Left lobe of liver (tissue), 2 donors: ENCODE data around the gene ABCA6. TPM values are rescaled to one million over a fixed set of nuclear protein-coding genes. Genes with fewer than 3 reads are reported as not detected.
"Not testable (repeated sequence)": the region's sequence is repeated elsewhere in the genome, so short reads cannot be mapped to it uniquely, and the experiment has no call there.

Source experiments
- ATAC-seq: fragments of 200-7000 bp; cut with Tn5 transposase; one replicate; pipeline ENCODE4 v1.9.1; 2020; ENCODE audit warnings: mild to moderate bottlenecking, moderate library complexity
- DNase-seq: peaks from one replicate; pipeline ENCODE4 v3.0.0-alpha.2; 2020; ENCODE audit warnings: low spot score
- total RNA-seq: library from RNA; stranded (reverse); gene quantifications from one replicate; pipeline ENCODE4 v1.2.1, GENCODE V29; 2021
- donor health status: DM: no; HTN: no; CAD: no; lungs with moderate emphysema.
- donor health status: DM: no; HTN: yes; CAD: no.

The ABCA6 gene
- total RNA-seq, 1 donor from 2014 or later, result 101 TPM

DNA sequence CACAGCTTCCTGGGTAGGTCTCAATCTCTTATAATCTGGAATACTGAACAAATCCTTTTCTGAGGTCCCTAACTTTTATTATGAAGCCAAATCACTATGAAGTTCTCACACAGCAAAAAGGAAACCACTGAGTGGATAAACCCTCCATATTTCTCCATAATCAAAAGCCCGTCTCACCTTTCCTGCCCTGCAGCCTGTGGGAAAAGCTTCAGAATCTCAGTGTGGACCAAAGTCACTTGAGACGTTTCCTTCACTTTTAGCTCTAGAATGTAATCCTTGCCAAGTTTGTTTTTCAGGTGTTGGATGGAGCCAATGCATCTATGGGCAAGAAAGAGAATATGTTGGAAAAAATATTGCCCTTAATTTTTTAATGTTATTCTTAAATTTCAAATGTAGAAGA lies 59.0 kb downstream of the ABCA6 start:
- no peak for ATAC-seq
- no peak for DNase-seq

DNA sequence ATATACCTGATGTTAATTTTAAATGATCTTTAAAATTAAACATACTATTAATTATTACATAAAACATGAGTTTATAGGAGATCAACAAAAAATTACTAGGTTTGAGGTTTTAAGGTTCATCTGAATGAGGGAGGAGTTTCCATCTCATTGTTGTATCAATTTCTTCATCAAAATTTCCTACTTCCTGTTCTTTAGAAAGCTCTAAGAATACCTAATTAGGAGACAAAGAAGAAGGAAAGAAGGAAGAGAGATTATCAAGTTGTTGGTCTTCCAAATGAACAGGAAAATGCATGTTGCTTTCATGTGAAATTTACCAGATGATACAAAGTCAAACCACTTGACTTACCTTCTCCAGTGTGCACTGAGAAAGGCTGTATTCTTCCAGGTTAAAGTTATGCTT lies 62.8 kb downstream of the ABCA6 start:
- ATAC-seq, result no peak
- no peak for DNase-seq

DNA sequence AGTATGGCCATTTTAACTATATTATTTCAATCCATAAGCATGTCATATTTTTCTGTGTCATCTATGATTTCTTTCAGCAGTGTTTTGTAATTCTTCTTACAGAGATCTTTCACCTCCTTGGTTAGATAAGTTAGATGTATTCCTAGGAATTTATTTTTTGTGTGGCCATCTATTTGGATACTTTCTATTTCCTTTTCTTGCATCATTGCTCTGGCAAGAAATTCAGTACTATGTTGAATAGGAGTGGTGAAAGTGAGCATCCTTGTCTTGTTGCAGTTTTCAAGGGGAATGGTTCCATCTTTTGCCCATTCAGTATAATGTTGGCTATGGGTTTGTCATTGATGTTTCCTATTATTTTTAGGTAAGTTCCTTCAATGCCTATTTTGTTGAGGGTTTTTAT lies 65.9 kb downstream of the ABCA6 start:
- DNase-seq (no peak), ATAC-seq (no peak)

DNA sequence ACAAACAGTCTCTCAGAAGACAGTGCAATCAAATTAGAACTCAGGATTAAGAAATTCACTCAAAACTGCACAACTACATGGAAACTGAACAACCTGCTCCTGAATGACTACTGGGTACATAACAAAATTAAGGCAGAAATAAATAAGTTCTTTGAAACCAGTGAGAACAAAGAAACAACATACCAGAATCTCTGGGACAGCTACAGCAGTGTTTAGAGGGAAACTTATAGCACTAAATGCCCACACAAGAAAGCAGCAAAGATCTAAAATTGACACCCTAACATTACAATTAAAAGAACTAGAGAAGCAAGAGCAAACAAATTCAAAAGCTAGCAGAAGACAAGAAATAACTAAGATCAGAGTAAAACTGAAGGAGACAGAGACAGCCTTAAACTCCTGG lies 68.3 kb downstream of the ABCA6 start:
- DNase-seq, ATAC-seq: not testable (repeated sequence)

DNA sequence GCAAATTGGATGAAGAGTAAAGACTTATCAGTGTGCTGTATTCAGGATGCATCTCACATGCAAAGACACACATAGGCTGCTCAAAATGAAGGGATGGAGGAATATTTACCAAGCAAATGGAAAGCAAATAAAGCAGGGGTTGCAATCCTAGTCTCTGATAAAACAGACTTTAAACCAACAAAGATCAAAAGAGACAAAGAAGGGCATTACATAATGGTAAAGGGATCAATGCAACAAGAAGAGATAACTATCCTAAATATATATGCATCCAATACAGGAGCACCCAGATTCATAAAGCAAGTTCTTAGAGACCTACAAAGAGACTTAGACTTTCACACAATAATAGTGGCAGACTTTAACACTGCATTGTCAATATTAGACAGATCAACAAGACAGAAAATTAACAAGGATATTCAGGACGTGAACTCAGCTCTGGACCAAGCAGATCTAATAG lies 68.9 kb downstream of the ABCA6 start:
- not testable (repeated sequence) for ATAC-seq, DNase-seq

DNA sequence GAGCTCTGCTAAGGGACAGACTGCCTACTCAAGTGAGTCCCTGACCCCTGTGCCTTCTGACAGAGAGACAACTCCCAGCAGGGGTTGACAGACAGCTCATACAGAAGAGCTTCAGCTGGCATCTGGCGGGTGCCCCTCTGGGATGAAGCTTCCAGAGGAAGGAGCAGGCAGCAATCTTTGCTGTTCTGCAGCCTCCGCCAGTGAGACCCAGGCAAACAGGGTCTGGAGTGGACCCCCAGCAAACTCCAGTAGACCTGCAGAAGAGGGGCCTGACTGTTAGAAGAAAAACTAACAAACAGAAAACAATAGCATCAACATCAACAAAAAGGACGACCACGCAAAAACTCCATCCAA lies 70.5 kb downstream of the ABCA6 start:
- not testable (repeated sequence) for ATAC-seq, DNase-seq

DNA sequence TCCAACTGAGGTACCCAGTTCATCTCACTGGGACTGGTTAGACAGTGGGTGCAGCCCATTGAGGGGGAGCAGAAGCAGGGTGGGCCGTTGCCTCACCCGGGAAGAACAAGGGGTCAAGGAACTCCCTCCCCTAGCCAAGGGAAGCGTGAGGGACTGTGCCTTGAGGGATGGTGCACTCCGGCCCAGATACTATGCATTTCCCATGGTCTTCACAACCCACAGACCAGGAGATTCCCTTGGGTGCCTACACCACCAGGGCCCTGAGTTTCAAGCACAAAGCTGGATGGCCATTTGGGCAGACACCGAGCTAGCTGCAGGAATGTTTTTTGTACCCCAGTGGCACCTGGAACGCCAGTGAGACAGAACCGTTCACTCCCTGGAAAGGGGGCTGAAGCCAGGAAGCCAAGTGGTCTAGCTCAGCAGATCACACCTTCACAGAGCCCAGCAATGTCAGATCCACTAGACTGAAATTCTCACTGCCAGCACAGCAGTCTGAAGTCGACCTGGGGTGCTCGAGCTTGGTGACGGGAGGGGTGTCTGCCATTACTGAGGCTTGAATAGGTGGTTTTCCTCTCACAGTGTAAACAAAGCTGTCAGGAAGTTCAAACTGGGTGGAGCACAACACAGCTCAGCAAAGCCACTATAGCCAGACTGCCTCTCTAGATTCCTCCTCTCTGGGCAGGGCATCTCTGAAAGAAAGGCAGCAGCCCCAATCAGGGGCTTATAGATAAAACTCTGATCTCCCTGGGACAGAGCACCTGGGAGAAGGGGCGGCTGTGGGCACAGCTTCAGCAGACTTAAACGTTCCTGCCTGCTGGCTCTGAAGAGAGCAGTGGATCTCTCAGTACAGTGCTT lies 71.1 kb downstream of the ABCA6 start:
- peak; percentile 13 for ATAC-seq
- DNase-seq, result not testable (repeated sequence)

DNA sequence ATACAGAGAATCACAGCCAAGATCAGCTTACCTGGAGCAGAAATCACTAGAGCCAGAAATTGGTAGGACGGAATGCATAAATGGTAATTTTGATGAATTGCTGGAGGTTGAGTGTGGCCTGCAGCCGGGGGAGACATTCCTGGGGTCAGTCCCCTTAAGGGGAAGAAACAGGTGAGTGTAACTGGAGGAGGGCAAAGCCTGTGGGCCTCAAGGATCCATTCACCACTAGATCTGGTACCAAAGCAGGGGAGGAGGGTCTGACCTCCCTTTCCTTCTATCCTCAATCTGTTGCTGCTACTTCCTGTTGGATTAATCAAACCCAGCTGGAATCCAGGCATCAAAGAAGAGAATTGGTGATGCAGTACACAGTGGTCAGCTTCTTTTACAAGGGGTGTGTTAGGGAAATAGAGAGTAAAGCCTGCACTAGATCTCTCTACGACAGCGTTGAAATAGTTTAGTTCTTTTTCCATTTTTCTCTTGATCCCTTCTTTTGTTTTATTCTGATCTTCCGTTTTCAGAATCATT lies 72.4 kb downstream of the ABCA6 start:
- ATAC-seq (no peak), DNase-seq (no peak)

DNA sequence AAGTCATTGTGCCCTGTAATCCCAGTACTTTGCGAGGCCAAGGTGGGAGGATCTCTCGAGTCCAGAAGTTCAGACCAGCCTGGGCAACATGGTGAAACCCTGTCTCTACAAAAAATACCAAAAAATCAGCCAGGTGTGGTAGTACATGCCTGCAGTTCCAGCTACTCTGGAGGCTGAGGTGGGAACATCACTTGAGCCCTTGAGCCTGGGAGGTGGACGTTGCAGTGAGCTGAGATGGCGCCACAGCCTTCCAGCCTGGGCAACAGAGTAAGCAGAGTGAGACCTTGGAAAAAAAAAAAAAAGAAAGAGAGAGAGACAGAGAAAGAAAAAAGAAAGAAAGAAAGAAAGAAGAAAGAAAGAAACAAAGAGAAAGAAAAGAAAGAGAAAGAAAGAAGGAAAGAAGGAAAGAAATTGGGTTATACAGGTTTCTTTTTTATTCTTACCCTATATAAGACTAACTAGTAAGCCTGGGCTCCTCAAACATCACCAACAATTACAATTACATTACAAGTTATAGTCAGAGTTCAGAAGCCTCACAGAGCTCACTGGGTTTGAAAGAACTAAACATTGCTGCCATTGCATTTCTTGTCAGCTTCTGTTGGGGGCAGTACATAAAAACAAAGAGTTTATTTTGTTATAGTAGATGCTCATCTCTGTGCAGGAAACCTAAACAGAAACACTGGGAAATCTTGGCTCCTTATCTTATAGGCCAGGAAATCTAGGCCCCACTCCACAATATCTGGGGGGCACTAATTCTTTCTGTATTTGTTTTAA lies 74.2 kb downstream of the ABCA6 start:
- no peak for ATAC-seq
- DNase-seq, result no peak

DNA sequence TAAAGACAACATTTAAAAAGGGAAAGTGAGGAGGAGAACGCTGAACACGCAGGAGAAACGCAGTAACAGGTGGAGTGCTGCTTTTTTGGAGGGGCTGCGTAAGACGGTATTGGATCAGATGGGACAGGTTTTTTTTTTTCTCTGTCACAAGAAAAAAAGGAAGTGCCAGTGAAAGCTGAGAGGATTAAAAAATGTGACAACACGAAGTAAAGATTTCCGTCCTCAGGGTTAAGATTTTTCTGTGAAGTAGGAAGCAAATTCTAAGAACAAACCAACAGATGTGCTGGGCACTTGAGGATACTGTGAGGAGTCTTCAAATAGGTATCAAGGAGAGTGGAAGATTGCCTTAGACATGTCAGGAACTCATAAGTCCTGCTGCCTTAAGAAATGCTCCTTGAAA lies 75.2 kb downstream of the ABCA6 start:
- DNase-seq, result no peak
- no peak for ATAC-seq

DNA sequence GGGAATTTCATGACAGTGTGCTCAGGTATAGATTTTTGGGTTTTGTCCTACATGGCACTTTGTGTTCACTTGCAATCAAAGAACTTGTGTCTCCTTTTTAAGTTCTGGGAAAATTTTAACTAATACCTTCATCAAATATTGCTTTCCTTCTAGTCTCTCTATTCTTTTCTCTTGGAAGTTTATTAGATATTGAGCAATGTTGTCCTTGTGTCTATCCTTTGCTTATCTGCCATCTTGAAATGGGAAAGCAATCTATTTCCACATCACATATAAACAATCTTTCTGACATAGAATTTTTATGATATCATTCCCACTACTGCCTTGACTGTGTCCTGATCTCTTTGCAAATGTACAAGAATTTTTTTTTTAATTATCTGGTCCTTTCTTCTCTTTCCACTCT lies 76.6 kb downstream of the ABCA6 start:
- ATAC-seq (no peak), DNase-seq (no peak)

DNA sequence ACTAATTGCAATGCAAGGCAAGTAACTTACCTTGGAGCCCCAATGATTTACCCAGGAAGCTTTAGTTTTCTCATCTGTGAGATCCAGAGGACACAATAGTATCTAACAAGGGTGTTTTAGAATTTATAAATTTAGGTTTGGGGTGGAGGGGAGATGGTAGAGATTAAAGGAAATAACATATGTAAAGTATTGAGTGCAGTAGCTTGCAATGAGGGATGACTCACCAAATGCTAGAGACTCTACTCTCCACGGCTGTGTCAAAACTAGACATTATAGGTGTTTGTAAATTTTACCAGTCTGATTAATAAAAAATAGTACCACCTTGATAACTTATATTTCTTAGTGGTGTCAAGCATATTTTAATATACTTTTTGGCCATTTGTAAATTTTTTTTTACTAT lies 77.2 kb downstream of the ABCA6 start:
- ATAC-seq (no peak), DNase-seq (no peak)

DNA sequence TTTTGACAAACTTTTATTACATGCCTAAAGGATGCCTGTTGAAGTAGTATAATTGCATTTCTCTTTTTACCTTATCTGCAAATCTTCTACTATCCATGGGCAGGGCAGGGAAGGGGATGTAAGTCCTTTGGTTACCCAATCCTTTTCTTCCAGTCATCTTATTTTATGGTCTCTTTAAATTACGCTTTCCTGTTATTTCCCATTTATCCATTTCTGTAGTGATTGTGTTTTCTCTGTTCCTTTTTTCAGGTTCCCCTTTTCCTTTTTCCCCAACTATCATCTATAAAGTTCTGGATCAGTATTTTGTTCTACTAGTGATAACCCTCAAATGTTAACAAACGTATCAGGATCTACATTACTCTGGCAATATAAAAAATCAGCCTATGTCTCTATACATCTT lies 77.7 kb downstream of the ABCA6 start:
- ATAC-seq (no peak), DNase-seq (no peak)

DNA sequence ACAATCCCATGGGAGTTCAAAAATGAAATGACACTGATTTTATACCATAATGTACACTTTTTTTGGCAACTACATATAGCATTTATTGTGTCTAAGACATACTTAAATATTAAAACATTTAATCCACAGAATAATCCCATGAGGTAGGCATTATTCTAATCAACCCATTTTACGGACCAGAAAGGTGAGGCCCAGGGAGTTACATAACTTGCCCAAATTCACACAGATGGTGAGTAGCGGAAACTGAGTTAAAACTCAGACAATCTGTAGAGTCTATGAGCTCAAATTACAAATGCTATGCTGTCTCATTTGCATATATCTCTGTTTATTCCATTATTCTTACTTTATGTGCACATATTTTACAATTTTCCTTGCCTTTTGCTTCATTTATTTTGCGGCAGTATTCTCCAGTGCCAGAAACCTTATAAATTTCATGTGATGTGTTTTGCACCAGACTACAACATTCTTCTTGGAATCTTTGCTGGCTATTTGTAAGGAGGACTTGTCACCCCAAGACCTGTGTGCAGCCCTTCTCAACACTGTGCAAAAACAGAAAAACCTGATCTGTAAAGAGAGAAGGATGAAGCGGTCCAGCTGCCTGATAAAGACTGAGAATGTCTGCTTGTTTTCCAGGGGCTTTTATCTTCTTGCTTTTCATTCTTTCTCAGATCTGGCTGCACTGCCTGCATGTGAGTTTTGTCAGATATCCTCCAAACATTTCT lies 78.7 kb downstream of the ABCA6 start:
- ATAC-seq, result peak; percentile 41

DNA sequence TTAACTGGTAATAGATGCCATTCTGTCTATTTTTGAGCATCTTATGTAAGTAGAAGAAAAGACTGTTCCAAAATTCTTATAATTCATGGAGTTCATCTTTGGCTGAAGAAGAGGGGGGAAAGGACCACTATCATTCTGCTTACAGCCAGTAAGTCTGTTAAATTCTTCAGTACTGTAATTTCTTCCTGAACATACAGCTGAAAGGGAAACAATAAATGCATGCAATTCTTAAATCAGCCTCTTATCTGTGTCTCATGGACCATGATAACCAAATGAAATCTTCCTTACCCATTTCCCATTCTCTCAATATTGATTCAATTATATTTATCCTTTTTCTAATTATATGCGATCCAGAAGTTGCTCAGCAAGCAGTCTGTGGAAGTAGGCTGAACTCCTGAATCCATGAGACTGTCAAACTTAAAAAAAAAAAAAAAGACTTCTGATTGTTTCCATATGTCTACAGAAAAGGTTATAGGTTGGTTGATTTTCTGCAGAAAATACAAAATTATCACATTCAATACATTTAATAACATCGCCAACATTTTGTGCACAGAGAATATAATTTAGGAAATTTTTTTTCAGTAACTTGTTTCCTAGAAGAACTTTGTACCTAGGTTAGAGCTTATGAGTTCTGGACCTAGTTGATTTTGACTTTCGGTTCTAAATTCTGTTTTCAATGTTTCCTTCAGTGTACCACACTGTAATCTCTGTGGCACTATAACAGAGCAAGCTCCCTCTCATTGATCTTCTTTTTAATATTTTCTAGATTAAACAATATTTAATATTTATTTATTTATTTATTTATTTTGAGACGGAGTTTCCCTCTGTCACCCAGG lies 79.8 kb downstream of the ABCA6 start:
- no peak for DNase-seq

More for the DNA sequence above, 78.7 kb downstream of the ABCA6 start:
- no peak for DNase-seq

DNA sequence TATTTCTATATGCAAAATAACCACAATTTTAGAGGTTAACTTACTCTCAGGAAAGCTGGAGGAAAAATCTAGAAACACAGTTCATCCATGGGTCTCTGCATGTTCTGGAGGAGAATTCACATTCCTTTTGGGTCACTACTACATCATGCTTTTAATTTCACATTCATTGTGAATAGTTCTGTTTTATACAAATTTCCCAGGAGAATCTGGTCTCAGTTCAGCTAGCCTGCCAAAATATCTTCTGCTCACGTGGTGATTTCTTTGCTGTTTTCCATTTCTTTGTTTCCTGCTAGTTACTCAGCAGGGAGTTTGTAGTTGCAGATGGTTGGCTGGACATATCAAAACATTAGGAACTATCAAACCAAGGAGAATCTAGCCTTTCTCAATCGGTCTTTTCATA lies 80.9 kb downstream of the ABCA6 start, which contains the start of gene ABCA9:
ABCA9 (minus strand) TSS at position 106 of the 400 bp plus-strand sequence. CDS start 9,801 bp downstream, outside the sequence.
- no peak for DNase-seq
- no peak for ATAC-seq

More for the DNA sequence above, 79.8 kb downstream of the ABCA6 start:
- ATAC-seq, result peak; percentile 61

DNA sequence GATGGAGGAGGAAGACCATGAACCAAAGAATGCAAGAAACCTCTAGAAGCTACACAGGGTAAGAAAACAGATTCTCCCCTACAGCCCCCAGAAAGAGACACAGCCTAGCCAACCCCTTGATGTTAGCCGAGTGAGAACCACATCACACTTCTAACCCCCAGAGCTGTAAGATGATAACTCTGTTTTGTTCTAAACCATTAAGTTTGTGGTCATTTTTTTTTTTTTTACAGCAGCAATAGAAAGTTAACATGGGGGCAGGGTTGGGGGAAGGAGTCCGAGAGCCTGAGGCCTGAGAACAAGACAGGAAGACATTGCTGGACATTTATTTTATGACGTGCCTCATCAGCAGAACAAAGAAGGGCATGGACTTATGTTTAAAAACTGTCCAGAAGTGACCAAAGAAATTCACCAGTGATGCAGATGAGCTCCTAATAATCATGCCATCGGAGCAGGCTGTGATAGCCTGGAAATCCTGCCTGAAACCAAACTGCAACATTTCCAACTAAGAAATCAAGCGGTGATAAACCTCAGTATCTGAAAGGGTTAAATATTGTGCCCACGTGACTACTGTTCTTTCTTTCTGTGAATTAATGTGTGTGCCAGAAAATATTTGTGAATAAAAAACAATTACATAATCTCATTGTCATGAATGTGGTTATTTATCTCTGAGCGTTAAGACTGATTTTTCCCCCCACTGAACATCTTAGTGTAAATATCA lies 82.1 kb downstream of the ABCA6 start:
- DNase-seq (no peak), ATAC-seq (no peak)

DNA sequence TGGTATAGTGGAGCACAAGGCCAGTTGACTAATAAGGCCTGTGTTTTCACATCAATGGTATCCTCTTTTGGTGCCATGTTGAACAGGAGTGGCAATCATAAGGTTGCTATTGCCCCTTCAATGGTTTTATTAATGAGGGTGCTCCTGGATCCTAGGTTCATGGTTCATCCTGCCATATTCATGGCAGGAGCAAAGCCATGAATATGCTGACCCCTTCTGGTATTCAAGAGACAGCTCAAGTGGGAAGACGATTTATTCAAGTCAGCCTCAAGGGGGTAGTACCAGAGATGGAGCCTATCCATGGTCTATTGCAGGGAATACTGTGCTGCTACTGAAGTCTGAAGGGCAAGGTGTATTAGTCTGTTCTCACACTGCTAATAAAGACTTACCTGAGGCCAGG lies 83.5 kb downstream of the ABCA6 start:
- DNase-seq, result no peak
- ATAC-seq, result peak; percentile 57

DNA sequence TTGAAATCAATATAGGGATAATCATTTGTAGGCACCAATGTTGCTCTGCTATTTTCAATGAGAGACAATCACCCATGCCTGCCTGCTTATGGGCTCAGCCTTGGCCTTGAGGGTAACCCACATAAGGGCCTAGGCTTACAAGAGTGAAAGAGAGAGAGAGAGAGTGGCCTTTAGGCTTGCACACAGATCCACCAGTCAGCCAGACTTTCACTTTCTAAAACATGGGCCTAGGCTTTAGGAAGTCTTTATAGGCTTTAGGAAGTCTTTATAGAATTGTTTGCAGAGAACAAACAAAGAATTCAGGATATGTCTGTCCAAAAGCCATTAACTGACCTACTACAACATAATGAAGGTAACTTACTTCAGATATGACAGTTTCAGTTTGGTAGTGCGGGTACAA lies 84.4 kb downstream of the ABCA6 start:
- ATAC-seq, result no peak
- no peak for DNase-seq
